ENCODE results near the gene VTI1A.

DNA sequence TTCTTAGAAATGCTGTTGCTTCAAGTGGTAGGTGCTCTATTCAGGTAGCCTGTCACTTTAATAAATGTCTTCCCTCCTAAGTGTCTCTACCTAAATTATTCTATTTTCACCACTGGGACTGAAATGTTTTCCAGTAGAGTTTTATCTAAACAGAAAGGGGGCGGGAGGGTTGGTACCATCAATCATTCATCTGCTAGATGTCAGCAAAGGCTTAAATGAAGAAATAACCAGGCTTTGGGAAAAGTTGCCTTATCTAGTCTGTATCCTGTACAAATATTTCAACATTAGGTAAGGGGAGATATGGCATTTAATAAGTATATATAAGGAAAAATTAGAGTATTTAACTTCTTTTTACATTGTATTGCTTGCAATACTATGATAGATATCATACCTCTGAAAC is 51.8 kb downstream of the VTI1A start:
- TF ChIP-seq, protein P1, sequence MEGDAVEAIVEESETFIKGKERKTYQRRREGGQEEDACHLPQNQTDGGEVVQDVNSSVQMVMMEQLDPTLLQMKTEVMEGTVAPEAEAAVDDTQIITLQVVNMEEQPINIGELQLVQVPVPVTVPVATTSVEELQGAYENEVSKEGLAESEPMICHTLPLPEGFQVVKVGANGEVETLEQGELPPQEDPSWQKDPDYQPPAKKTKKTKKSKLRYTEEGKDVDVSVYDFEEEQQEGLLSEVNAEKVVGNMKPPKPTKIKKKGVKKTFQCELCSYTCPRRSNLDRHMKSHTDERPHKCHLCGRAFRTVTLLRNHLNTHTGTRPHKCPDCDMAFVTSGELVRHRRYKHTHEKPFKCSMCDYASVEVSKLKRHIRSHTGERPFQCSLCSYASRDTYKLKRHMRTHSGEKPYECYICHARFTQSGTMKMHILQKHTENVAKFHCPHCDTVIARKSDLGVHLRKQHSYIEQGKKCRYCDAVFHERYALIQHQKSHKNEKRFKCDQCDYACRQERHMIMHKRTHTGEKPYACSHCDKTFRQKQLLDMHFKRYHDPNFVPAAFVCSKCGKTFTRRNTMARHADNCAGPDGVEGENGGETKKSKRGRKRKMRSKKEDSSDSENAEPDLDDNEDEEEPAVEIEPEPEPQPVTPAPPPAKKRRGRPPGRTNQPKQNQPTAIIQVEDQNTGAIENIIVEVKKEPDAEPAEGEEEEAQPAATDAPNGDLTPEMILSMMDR (IDR thresholded peaks at IDR 0.05), result no peak
- no peak for TF ChIP-seq POLR2A (IDR thresholded peaks at IDR 0.05)

All from thyroid gland (tissue), 4 donors.